Endometrial microvascular endothelial cells (primary cell): ENCODE data around the gene SPATA31D4. TPM values are rescaled to one million over a fixed set of nuclear protein-coding genes. Genes with fewer than 3 reads are reported as not detected.

Experiments
- in situ Hi-C: cut with HindIII; loops from 2 replicates; pipeline ENCODE4 v1.10.0; 2017; ENCODE audit warnings: low sequenced_read_pairs, low pct_unique_long_range_greater_than_20kb; ENCODE audit errors: inconsistent ontology term
- total RNA-seq: library from RNA; depleted of rRNA; stranded (reverse); fragments of >200 nt; gene quantifications from one replicate; pipeline ENCODE4 v1.2.3, GENCODE V29; 2015; ENCODE audit errors: inconsistent ontology term

SPATA31D4 gene
- total RNA-seq, 1 donor from 2014 or later = not detected

DNA sequence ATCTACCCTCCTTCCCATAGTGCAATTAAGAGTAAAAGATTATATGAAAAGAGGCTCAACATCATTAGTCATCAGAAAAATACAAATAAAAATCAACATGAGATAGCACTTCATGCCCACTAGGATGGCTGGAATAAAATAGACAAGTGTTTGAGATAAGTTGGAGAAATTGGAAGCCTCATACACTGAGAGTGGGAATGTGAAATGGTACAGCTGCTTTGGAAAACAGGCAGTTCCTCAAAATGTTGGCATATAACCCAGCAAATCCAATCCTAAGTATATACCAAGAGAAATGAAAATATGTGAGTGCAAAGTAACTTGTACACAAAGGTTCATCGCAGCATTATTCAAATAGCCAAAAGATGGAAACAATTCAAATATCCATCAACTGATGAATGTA lies 24.9 kb downstream of the SPATA31D4 start:
- in situ Hi-C loops = no loop called here

DNA sequence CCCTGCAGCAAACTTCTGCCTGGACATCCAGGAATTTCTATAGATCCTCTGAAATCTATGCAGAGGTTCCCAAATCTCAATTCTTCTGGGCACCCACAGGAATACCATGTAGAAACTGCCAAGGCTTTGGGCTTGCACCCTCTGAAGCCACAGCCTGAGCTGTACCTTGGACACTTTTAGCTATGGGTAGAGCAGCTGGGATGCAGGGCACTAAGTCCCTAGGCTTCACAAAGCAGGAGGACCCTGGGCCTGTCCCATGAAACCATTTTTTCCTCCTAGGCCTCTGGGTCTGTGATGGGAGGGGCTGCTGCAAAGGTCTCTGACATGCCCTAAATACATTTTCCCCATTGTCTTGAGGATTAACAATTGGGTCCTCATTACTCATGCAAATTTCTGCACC lies 27.4 kb downstream of the SPATA31D4 start:
- in situ Hi-C loops = no loop called here

DNA sequence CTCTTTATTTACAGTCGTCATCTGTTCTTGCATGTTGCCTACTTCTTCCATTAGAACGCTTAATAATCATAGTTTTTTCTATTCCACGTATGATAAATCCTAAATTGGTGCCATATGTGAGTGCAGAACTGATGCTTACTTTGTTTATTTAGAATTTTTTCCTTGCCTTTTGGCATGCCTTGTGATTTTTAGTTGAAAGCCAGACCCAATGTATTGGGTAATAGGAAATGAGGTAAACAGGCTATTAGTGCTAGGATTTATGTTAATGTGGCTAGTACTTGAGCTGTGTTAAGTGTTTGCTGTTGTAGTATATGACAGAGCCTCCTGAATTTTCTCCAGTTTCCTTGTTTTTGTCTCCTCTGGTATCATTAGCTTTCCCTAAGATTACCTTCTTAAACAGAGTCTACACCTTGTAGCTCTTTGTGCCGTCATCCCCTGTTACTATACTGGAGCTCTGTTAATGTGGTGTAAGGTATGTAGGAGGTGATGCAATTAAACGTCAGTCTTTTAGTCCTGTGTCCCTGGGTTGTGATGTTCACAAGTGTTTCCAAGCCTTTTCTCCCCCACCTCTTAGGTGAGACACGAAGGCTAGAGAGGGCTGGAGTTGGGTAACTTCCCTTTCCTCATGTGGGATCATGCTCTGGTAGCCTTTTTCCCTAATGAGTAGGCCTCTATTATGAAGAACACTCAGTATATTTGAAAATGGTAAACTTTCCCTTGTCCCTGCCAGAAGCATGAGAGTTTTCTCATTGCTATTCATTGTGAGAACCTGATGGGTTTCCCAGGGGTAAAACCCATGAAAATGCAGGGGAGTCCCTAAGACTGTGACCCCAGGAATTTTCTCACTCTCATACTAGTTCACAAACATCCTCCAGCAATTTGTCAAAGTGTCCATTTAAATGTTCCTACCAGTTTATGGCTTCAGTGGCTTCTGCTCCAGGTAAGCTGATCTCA lies 36.3 kb downstream of the SPATA31D4 start:
- in situ Hi-C loops = no loop called here

DNA sequence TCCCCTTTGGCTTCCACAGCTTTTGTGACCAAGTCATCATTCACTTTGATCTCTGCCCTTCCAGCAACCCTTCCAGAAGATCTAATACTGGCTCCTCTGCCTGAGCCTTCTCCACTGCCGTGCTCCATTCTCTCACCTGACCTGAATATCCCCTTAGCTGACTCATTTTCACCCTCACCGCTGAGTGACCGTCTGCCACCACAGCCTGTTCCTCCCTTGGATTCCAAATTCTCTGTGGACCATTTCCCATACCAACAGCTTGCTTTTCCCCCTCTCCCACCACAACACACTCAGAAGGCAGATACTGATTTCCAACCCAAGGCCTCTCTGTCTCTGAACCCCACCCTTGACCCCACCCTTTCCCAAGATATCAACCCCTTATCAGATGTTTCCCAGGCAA lies 39.8 kb downstream of the SPATA31D4 start:
- in situ Hi-C loops = no loop called here

DNA sequence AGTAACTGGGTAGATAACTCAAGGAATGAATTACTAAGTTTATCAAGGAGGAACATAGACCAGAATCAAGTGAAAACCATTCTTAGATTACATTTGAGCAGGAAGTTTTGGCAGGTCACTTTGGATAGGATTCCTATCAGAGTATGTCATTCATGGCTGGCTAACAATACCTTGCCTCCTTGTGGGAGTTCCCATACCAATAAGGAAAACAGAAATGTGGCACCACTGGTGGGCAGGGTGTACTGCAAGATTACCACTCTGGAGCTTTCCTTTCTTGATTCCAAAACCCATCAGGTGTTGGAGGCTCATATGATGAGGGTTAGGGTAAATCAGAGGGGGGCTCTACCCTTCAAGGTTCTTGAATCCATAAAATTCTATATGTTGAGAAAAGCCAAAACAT lies 41.7 kb downstream of the SPATA31D4 start:
- in situ Hi-C loops = no loop called here

DNA sequence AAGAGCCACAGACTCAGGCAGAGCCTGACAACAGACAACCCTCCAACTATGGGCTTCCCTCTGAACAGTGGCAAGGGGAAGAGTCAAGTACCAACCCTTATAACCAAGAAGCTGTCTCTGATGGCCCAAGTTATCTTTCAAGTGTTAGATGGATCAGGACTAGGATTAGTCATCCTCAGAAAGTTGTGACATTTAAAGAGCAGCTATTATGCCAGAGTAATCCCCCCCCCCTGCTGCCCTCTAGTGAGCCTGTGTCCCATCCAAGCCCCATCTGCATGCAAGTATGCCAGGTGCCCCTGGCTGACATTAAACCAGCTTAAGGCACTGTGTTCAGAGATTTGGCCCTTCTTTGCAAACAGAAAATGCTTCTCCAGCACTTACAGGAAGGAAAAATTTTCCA lies 43.5 kb downstream of the SPATA31D4 start:
- in situ Hi-C loops = no loop called here

DNA sequence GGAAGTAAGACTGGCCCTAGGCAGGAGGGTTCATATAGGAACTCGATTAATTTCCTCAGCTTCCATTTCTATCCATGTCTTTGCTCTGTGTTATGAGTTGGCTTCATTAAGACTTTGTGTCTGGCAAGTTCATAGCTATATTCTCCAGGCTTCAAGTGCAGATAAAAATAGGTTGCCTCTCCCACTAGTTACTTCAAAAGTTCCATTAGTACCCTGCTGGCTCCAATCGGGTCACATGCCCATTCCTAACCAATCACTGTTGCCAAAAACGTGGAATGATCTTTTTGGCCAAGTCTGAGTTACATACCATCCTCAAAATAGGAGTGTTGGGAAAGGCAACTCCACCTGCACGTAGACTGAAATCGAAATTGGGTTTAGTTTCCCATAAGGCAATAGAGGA lies 46.5 kb downstream of the SPATA31D4 start:
- in situ Hi-C loops = no loop called here

DNA sequence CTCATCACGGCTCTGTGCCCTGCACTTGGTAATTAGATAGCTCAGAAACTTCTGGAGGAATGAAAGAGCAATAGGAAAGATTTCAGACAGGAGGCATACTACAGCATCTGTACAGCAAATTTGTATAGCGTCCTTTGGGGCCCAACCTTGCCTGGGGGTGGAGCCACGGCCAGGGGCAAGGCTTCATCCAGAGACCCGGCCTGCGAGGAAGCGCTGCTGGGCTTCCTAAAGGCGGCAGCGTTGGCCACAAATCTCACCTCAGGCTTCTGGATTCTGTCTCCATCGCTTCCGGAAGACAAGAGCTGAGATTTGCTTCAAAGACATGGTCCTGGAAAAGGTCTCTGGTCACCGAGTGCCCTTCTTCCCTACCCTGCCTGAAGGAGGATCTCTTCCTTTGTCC lies 48.1 kb downstream of the SPATA31D4 start:
- in situ Hi-C loops = no loop called here

DNA sequence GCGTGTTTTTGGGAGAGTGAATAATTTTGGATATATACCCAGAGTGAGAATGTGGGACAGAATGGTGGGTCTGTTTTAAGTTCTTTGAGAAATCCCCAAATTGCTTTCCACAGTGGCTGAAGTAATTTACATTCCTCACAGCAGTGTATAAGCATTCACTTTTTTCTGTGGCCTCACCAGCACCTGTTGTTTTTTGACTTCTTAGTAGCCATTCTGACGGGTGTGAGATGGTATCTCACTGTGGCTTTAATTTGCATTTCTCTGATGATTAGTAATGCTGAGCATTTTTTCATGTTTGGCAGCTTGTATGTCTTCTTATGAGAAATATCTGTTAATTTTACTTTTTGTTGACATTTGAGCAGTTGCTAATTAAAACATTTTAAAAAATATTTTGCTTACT lies 51.0 kb downstream of the SPATA31D4 start:
- in situ Hi-C loops = no loop called here

DNA sequence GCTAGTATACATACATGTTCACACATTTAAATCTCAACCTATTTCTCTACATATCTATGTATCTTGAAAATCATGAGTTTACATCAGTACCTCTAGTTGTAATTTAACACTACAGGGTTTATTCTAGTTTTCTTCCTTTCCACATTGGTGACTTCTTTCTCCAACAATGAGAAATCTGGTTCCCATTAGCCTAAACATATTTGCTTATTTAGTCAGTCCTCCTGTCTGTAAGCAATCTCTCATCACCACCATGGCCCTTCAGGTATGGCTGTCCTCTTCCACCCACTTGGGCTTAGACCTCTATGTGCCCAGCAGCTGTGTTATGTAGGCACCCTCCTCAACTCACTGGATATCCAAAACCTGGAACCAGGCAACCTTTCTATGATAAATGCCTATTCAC lies 52.3 kb downstream of the SPATA31D4 start:
- in situ Hi-C loops = no loop called here

DNA sequence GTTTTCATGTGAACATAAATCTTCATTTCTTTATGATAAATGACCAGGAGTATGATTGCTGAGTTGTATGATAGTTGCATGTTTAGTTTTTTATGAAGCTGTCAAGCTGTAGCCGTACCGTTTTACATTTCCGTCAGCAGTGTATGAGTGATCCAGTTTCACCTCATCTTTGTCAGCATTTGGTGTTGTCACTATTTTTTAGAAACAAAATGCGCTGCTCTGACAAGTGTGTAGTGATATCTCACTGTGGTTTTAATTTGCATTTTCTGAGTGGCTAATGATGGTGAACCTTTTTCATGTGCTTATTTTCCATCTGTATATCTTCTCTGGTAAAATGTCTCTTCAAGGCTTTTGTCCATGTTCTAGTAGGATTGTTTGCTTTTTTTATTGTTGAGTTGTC lies 53.7 kb downstream of the SPATA31D4 start:
- in situ Hi-C loops = no loop called here

Other genes starting within 250 kb of the SPATA31D4 start
- gene TLE1, start 238.9 kb upstream of the SPATA31D4 start, total RNA-seq = 16.9 TPM
- not detected for gene SPATA31D3, start 15.1 kb downstream of the SPATA31D4 start, total RNA-seq
- gene SPATA31D1, start 60.3 kb downstream of the SPATA31D4 start, total RNA-seq = not detected